ENCODE measurements around the gene ULK4.
"Not testable (repeated sequence)": the region's sequence is repeated elsewhere in the genome, so short reads cannot be mapped to it uniquely, and the experiment has no call there.

- TF ChIP-seq KLF1 (tag; IDR thresholded peaks at IDR 0.05); HNRNPLL (IDR thresholded peaks at IDR 0.05; ENCODE audit: low read depth, low read length, poor library complexity, severe bottlenecking); CTCF (IDR thresholded peaks at IDR 0.05 in 2 of 3, conservative IDR thresholded peaks at IDR 0.05 in 1 of 3; ENCODE audit: insufficient read depth in 2 of 3, low read depth in 1 of 3, low read length in 3 of 3): not testable (repeated sequence)
Observed at GRCh38 chr3:41647730-41648129, 314.2 kb downstream of the ULK4 start.

Measured in K562 (cell line).